H1 (cell line): Measurements from ENCODE around the gene PLEKHG1. TPM values are rescaled to one million over a fixed set of nuclear protein-coding genes. Genes with fewer than 3 reads are reported as not detected.

ENCODE experiments used
- CTCF ChIA-PET: fragments of 300-600 bp; sonication (Branson Sonifier 250); formaldehyde crosslinking; loops from one replicate; lab custom pipeline; 2021; ENCODE audit not compliant: partially characterized antibody; lab: Charles Lee
- POLR2A ChIA-PET: fragments of 300-600 bp; sonication (Branson Sonifier 250); formaldehyde crosslinking; loops from one replicate; lab custom pipeline; 2021; ENCODE audit warnings: inconsistent platforms; ENCODE audit not compliant: partially characterized antibody; lab: Charles Lee
- DNase-seq, 2 experiments: peaks; one replicate each; pipeline versions ENCODE4 v3.0.0 to v3.0.0-alpha.2; 2010 to 2022; ENCODE audit warnings: low spot score in 2 of 2, low read depth in 1 of 2, mixed read lengths in 1 of 2
- FAIRE-seq: peaks from 2 replicates; lab custom pipeline; 2011; peaks lifted over from hg19 to GRCh38; lab: Jason Lieb, UNC
- H2AFZ ChIP-seq: 2 replicates; pipeline ENCODE4 v1.8.1; 2012; ENCODE audit warnings: low read length, inconsistent platforms
- H2AK5ac ChIP-seq: 2 replicates; pipeline ENCODE4 v1.6.1; 2013; ENCODE audit warnings: low read depth, low read length
- H2BK120ac ChIP-seq: replicated peaks from 2 replicates; pipeline ENCODE3; 2013; ENCODE audit warnings: low read depth, low read length, inconsistent platforms
- H2BK12ac ChIP-seq: 2 replicates; pipeline ENCODE4 v1.6.1; 2013; ENCODE audit warnings: low read depth, low read length
- H2BK15ac ChIP-seq: 2 replicates; pipeline ENCODE4 v1.6.1; 2013; ENCODE audit warnings: low read length
- H2BK20ac ChIP-seq: 2 replicates; pipeline ENCODE4 v1.6.1; 2013; ENCODE audit warnings: low read length
- H2BK5ac ChIP-seq: 2 replicates; pipeline ENCODE4 v1.6.1; 2013; ENCODE audit warnings: low read depth, low read length
- H3K14ac ChIP-seq: 2 replicates; pipeline ENCODE4 v1.6.1; 2013; ENCODE audit warnings: inconsistent platforms; ENCODE audit not compliant: insufficient read length
- H3K18ac ChIP-seq: 2 replicates; pipeline ENCODE4 v1.6.1; 2013; ENCODE audit warnings: low read length; ENCODE audit errors: extremely low read depth
- H3K23ac ChIP-seq: 2 replicates; pipeline ENCODE4 v1.6.1; 2013; ENCODE audit warnings: inconsistent platforms; ENCODE audit not compliant: insufficient read length
- H3K23me2 ChIP-seq: 2 replicates; pipeline ENCODE4 v1.6.1; 2013; ENCODE audit warnings: low read depth, low read length
- H3K27ac ChIP-seq: 2 replicates; pipeline ENCODE4 v1.6.1; 2011; ENCODE audit warnings: low read depth, low read length, inconsistent platforms
- H3K27me3 ChIP-seq, 4 experiments: replicated peaks in 1 of 4; 1 replicate in 1 of 4; 2 replicates in 3 of 4; pipeline versions ENCODE4 v1.6.1 to v1.8.1; 2011 to 2013; ENCODE audit warnings: low read length in 3 of 4, mild to moderate bottlenecking in 3 of 4, inconsistent platforms in 2 of 4, mixed read lengths in 2 of 4, moderate library complexity in 1 of 4; ENCODE audit not compliant: control insufficient read depth in 3 of 4, insufficient read depth in 3 of 4; ENCODE audit errors: extremely low read depth in 1 of 4
- H3K36me3 ChIP-seq, 4 experiments: 2 replicates each; pipeline versions ENCODE4 v1.6.1 to v1.8.1; 2011 to 2013; ENCODE audit warnings: mild to moderate bottlenecking in 4 of 4, low read length in 3 of 4, moderate library complexity in 2 of 4, control low read depth in 1 of 4, inconsistent platforms in 1 of 4; ENCODE audit not compliant: insufficient read depth in 4 of 4, control insufficient read depth in 2 of 4
- H3K4ac ChIP-seq: replicated peaks from 2 replicates; pipeline ENCODE3; 2013; ENCODE audit warnings: low read length, low read depth, mixed read lengths, inconsistent platforms; ENCODE audit not compliant: insufficient read length
- H3K4me1 ChIP-seq, 4 experiments: replicated peaks in 1 of 4; 1 replicate in 1 of 4; 2 replicates in 3 of 4; pipeline versions ENCODE4 v1.6.1 to v1.8.1; 2011 to 2013; ENCODE audit warnings: low read length in 3 of 4, inconsistent platforms in 2 of 4, mixed read lengths in 1 of 4; ENCODE audit not compliant: insufficient read depth in 4 of 4, control insufficient read depth in 3 of 4
- H3K4me2 ChIP-seq, 2 experiments: 2 replicates each; pipeline versions ENCODE4 v1.6.1 to v1.8.1; 2011 to 2013; ENCODE audit warnings: low read depth in 2 of 2, low read length in 2 of 2, control low read depth in 1 of 2, inconsistent platforms in 1 of 2, mild to moderate bottlenecking in 1 of 2; ENCODE audit not compliant: insufficient read depth in 1 of 2
- H3K4me3 ChIP-seq, 4 experiments: fragments of 200-600, 300-600 bp in 1 of 4; sonication (generic), shearing (Covaris generic), sonication (Bioruptor Twin) in 1 of 4; 2 replicates each; pipeline versions ENCODE4 v1.5.1 to v1.8.1; 2011 to 2016; ENCODE audit warnings: low read length in 4 of 4, low read depth in 3 of 4, control low read depth in 2 of 4, inconsistent platforms in 2 of 4, mild to moderate bottlenecking in 2 of 4, mixed read lengths in 1 of 4, moderate library complexity in 1 of 4; ENCODE audit not compliant: insufficient read depth in 2 of 4; ENCODE audit errors: extremely low read depth in 1 of 4
- H3K56ac ChIP-seq: replicated peaks from 2 replicates; pipeline ENCODE3; 2013; ENCODE audit warnings: low read depth, mild to moderate bottlenecking, mixed read lengths, low read length, inconsistent platforms; ENCODE audit not compliant: insufficient read length
- H3K79me1 ChIP-seq: 2 replicates; pipeline ENCODE4 v1.6.1; 2013; ENCODE audit warnings: low read depth, low read length, control low read depth
- H3K79me2 ChIP-seq, 2 experiments: 2 replicates each; pipeline versions ENCODE4 v1.6.1 to v1.8.1; 2012 to 2013; ENCODE audit warnings: low read length in 2 of 2, mild to moderate bottlenecking in 2 of 2, inconsistent platforms in 1 of 2; ENCODE audit not compliant: insufficient read depth in 2 of 2, control insufficient read depth in 1 of 2
- H3K9ac ChIP-seq, 4 experiments: replicated peaks in 1 of 4; 1 replicate in 1 of 4; 2 replicates in 3 of 4; pipeline versions ENCODE4 v1.6.1 to v1.8.1; 2011 to 2013; ENCODE audit warnings: low read depth in 3 of 4, low read length in 3 of 4, control low read depth in 2 of 4, mild to moderate bottlenecking in 2 of 4, moderate library complexity in 2 of 4, inconsistent platforms in 1 of 4; ENCODE audit errors: extremely low read depth in 1 of 4
- H3K9me3 ChIP-seq, 2 experiments: 2 replicates each; pipeline versions ENCODE4 v1.6.1 to v1.8.1; 2012 to 2013; ENCODE audit warnings: mild to moderate bottlenecking in 2 of 2, moderate library complexity in 2 of 2, control low read depth in 1 of 2, inconsistent platforms in 1 of 2, low read depth in 1 of 2, low read length in 1 of 2, mixed read lengths in 1 of 2; ENCODE audit not compliant: insufficient read depth in 2 of 2
- H4K20me1 ChIP-seq, 2 experiments: replicated peaks in 1 of 2; 2 replicates each; pipeline versions ENCODE3 to v1.8.1; 2011 to 2013; ENCODE audit warnings: inconsistent platforms in 2 of 2, low read length in 2 of 2, mild to moderate bottlenecking in 1 of 2; ENCODE audit not compliant: insufficient read depth in 2 of 2, control insufficient read depth in 1 of 2
- H4K5ac ChIP-seq: 2 replicates; pipeline ENCODE4 v1.6.1; 2013; ENCODE audit warnings: low read length, low read depth, mixed read lengths, inconsistent platforms; ENCODE audit not compliant: insufficient read length
- H4K8ac ChIP-seq: 2 replicates; pipeline ENCODE4 v1.8.0; 2013; ENCODE audit warnings: mild to moderate bottlenecking, moderate library complexity, low read length, inconsistent platforms; ENCODE audit not compliant: insufficient read depth; ENCODE audit errors: extremely low read depth
- H4K91ac ChIP-seq: replicated peaks from 2 replicates; pipeline ENCODE3; 2013; ENCODE audit warnings: low read length, mixed read lengths, inconsistent platforms; ENCODE audit not compliant: insufficient read length
- BACH1 ChIP-seq: IDR thresholded peaks from 2 replicates; pipeline ENCODE4 v1.6.1; 2012; ENCODE audit warnings: low read length, improper control_type of control experiment
- CBX5 ChIP-seq: fragments of 300-800, 300-1000 bp; sonication (generic); IDR thresholded peaks from 2 replicates; pipeline ENCODE4 v1.7.1; 2016; ENCODE audit warnings: antibody characterized with exemption, low read length, low read depth
- CHD2 ChIP-seq: IDR thresholded peaks from 2 replicates; pipeline ENCODE4 v1.6.1; 2012; ENCODE audit warnings: low read length, improper control_type of control experiment
- EGR1 ChIP-seq: IDR thresholded peaks from 2 replicates; pipeline ENCODE4 v1.6.1; 2011; ENCODE audit warnings: low read depth, low read length, borderline replicate concordance
- EP300 ChIP-seq, 2 experiments: IDR thresholded peaks; 1 replicate in 1 of 2; 2 replicates in 1 of 2; pipeline ENCODE4 v1.6.1; 2011 to 2012; ENCODE audit warnings: low read depth in 2 of 2, low read length in 2 of 2, mild to moderate bottlenecking in 2 of 2, borderline replicate concordance in 1 of 2, inconsistent platforms in 1 of 2, moderate library complexity in 1 of 2
- EZH2 ChIP-seq: fragments of 200-600 bp; sonication (generic); IDR thresholded peaks from 2 replicates; pipeline ENCODE4 v1.7.1; 2012; ENCODE audit warnings: low read depth, mild to moderate bottlenecking, moderate library complexity, low read length, inconsistent platforms; ENCODE audit not compliant: severe bottlenecking
- RFX5 ChIP-seq: IDR thresholded peaks from 2 replicates; pipeline ENCODE4 v1.6.1; 2011; ENCODE audit warnings: low read depth, low read length, improper control_type of control experiment, borderline replicate concordance
- SP2 ChIP-seq: IDR thresholded peaks from 2 replicates; pipeline ENCODE4 v1.6.1; 2012; ENCODE audit warnings: mild to moderate bottlenecking, low read length, inconsistent platforms
- WGBS, 2 experiments: shearing (Covaris generic) in 1 of 2; methylation state at CpG; one replicate each; pipeline versions ENCODE4 v1.1.6 to v1.1.7; 2013 to 2015; ENCODE audit warnings: low lambda C conversion rate in 2 of 2, mixed read lengths in 2 of 2, inconsistent platforms in 1 of 2, low coverage in 1 of 2, missing lambda C conversion rate in 1 of 2; ENCODE audit not compliant: insufficient replicate concordance in 2 of 2, insufficient coverage in 1 of 2, insufficient read length in 1 of 2; ENCODE audit errors: extremely low coverage in 1 of 2, missing lambda C conversion rate in 1 of 2; 5-methylcytosine and 5-hydroxymethylcytosine counted together
- polyA plus RNA-seq, 7 experiments: library from polyadenylated mRNA; depleted of rRNA in 3 of 7; stranded (reverse) in 5 of 7; unstranded in 2 of 7; fragments of >200 nt in 5 of 7; fragments of 200-250 nt in 2 of 7; gene quantifications; 1 replicate in 5 of 7; 2 replicates in 1 of 7; 4 replicates in 1 of 7; pipeline versions ENCODE4 v1.2.1 to v1.2.3, GENCODE V29; 2011 to 2013; ENCODE audit warnings: missing spikeins in 2 of 7, mixed read lengths in 2 of 7
- total RNA-seq: library from RNA; stranded (reverse); fragmentation: NEBNext Ultra II Directional; extraction: Animal tissue kit (Norgen Biotek cat#: 25700); gene quantifications from 2 replicates; pipeline ENCODE4 v1.2.1, GENCODE V29; 2021
- TF ChIP-seq, protein P1 (sequence below), 3 experiments: IDR thresholded peaks; 1 replicate in 2 of 3; 2 replicates in 1 of 3; pipeline versions ENCODE4 v1.5.1 to v1.6.1; 2011; ENCODE audit warnings: low read length in 3 of 3, mild to moderate bottlenecking in 3 of 3, inconsistent platforms in 2 of 3, low read depth in 1 of 3, moderate library complexity in 1 of 3; ENCODE audit not compliant: insufficient read depth in 1 of 3; ENCODE audit errors: control extremely low read depth in 1 of 3

Gene PLEKHG1
- total and polyA plus RNA-seq, 2 of the 8 experiments (the other 6 are each of a cell fraction or from before 2014, with no cell fraction given): 0.94 to 2.2 TPM

GRCh38 chr6:150617496-150618460 is 18.1 kb downstream of the PLEKHG1 start:
- no peak overlapping the region for H4K5ac ChIP-seq
- no peaks in the 10 kb centered on the region for H3K23me2 ChIP-seq
- no peak overlapping the region for H2BK120ac ChIP-seq
- H2AK5ac ChIP-seq: no peak overlapping the region
- ChIA-PET CTCF (interaction anchor here (0.5 to 1.8 kb wide), 4 partner anchors 8 to 69 kb away, joined by 3 to 8 read pairs (median 5); no protein-coding TSS in a partner anchor), POLR2A (no interaction called here)
- no peak overlapping the region for H3K4me2 ChIP-seq
- H3K27me3 ChIP-seq: no peaks in the 10 kb centered on the region
- H4K91ac ChIP-seq: no peak overlapping the region
- H2BK5ac ChIP-seq: no peak overlapping the region
- FAIRE-seq (no peak), DNase-seq (no peak)
- H2BK15ac ChIP-seq: no peak overlapping the region
- no peaks in the 10 kb centered on the region for H3K9me3 ChIP-seq
- H2AFZ ChIP-seq: no peak overlapping the region
- H3K18ac ChIP-seq: no peak overlapping the region
- H2BK12ac ChIP-seq: no peak overlapping the region
- H3K79me1 ChIP-seq: no peaks in the 10 kb centered on the region
- H3K56ac ChIP-seq: no peak overlapping the region
- H2BK20ac ChIP-seq: no peak overlapping the region
- no peak overlapping the region for H3K9ac ChIP-seq
- no peak overlapping the region for H4K8ac ChIP-seq
- H3K36me3 ChIP-seq: no peaks in the 10 kb centered on the region
- H3K4me1 ChIP-seq: peaks cover 0 to 3% (median 0%) of the 10 kb centered on the region in 4 experiments; a peak in 1 of 7 replicates
- H4K20me1 ChIP-seq: no peaks in the 10 kb centered on the region
- no peak overlapping the region for H3K27ac ChIP-seq
- H3K4ac ChIP-seq: no peak overlapping the region
- H3K23ac ChIP-seq: no peak overlapping the region
- no peaks in the 10 kb centered on the region for H3K79me2 ChIP-seq
- H3K14ac ChIP-seq: no peak overlapping the region
- 89% methylated on average over 6 of the region's 6 CpGs; no CpG with 5 or more reads in 1 of the 2 experiments for WGBS, 2 experiments
- no peak overlapping the region for H3K4me3 ChIP-seq
- TF ChIP-seq, protein P1, sequence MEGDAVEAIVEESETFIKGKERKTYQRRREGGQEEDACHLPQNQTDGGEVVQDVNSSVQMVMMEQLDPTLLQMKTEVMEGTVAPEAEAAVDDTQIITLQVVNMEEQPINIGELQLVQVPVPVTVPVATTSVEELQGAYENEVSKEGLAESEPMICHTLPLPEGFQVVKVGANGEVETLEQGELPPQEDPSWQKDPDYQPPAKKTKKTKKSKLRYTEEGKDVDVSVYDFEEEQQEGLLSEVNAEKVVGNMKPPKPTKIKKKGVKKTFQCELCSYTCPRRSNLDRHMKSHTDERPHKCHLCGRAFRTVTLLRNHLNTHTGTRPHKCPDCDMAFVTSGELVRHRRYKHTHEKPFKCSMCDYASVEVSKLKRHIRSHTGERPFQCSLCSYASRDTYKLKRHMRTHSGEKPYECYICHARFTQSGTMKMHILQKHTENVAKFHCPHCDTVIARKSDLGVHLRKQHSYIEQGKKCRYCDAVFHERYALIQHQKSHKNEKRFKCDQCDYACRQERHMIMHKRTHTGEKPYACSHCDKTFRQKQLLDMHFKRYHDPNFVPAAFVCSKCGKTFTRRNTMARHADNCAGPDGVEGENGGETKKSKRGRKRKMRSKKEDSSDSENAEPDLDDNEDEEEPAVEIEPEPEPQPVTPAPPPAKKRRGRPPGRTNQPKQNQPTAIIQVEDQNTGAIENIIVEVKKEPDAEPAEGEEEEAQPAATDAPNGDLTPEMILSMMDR (IDR thresholded peaks at IDR 0.05; ENCODE audit: control extremely low read depth in 1 of 3, insufficient read depth in 1 of 3, low read depth in 1 of 3, low read length in 3 of 3): no peak
- TF ChIP-seq EGR1 (no peak), CHD2 (no peak), EP300 (IDR thresholded peaks at IDR 0.05; ENCODE audit: borderline replicate concordance in 1 of 2, low read depth in 2 of 2, low read length in 2 of 2) (no peak), CBX5 (no peak), SP2 (no peak), EZH2 (no peak), RFX5 (no peak), BACH1 (no peak)
